ENCODE measurements around the gene LAMA4. TPM values are rescaled to one million over a fixed set of nuclear protein-coding genes. Genes with fewer than 3 reads are reported as not detected.
"Not testable (repeated sequence)": the region's sequence is repeated elsewhere in the genome, so short reads cannot be mapped to it uniquely, and the experiment has no call there.

Gene LAMA4
- total RNA-seq, 1 experiment from 2014 or later: 2.1 TPM

DNA sequence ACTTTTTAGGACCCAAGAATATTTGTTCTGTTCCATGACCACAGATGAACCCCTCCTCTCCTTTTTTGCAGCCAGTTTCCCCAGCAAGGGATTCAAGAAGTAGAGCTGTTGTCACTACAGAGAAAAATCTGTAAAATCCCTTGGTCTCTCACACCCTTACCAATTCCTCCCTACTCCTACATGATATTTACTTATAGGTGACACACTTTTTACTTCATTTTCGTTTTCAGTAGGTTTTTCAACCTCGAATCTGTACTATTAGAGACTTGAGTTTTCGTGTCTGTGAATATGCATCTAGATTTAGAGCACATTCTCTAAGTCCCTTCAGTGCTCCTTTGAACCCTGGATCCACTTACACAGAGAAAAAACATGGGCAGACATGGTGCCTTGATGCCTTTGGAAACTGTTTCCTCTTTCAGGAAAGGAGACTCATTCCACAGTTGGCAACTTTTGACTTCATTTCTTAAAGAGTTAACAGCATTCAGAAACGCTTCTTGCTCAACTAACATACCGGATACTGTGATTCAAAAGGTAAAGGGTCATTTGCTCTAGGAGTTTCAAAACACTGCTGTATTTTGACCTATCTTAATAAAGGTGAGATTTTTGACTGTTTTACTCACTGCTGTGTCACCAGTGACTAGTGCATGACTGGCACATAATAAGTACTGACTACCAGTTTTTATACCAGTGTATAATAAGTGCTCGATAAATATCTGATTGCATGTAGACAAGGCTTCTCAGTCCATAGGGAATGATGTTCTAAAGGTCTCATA is 50.6 kb downstream of the LAMA4 start:
- Histone ChIP-seq H3K4me3 (ENCODE audit: insufficient read depth, low read depth, low read length) (no peak overlapping the region), H3K36me3 (replicated peaks; ENCODE audit: control insufficient read depth, insufficient read depth, low read length) (no peaks in the 10 kb centered on the region), H3K27me3 (ENCODE audit: control insufficient read depth, insufficient read depth, low read length) (no peaks in the 10 kb centered on the region)
- no peak for DNase-seq

DNA sequence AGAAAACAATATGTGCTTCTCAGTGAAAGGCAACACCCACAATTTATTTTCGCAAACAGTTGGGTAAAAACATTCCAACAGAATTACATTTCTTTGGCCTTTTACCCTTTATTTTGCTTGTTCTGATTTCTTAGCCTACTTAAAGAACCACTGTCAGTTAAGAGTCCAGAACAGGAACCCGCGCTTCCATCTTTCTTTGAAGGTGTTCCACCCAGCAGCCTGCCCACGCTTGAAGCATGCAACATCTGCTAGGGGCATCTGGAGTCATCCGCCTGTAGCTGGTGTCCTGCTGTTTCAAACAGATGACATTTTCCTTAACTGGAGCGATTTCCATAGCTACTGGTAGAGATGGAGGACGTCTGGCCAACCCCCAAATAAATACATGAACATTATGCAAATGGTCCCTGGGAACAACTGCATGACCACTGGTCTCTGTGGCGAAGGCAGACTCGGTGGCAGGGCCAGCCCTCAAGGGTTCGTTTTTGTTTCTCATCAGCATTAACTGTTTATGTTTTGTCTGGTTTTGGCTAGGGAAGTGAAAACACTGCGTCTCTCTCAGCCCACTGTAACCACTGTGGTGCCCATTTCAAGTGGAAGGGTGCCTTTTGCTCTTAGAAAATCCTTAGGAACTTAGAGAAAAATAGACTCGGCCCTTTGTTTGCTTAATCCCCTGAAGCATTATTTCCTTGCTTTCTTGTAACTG is 51.6 kb downstream of the LAMA4 start:
- DNase-seq: no peak

DNA sequence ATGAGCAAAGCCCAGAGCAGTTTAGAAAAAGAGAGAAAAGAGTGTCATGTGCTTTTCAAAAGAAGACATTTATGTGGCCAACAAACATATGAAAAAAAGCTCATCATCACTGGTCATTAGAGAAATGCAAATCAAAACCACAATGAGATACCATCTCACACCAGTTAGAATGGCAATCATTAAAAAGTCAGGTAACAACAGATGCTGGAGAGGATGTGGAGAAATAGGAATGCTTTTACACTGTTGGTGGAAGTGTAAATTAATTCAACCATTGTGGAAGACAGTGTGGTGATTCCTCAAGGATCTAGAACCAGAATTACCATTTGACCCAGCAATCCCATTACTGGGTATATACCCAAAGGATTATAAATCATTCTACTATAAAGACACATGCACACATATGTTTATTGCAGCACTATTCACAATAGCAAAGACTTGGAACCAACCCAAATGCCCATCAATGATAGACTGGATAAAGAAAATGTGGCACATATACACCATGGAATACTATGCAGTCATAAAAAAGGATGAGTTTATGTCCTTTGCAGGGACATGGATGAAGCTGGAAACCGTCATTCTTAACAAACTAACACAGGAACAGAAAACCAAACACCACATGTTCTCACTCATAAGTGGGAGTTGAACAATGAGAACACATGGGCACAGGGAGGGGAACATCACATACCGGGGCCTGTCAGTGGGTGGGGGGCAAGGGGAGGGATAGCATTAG is 54.0 kb downstream of the LAMA4 start:
- not testable (repeated sequence) for DNase-seq; H3K36me3 ChIP-seq (replicated peaks; ENCODE audit: control insufficient read depth, insufficient read depth, low read length); H3K27me3 ChIP-seq (ENCODE audit: control insufficient read depth, insufficient read depth, low read length); H3K4me3 ChIP-seq (ENCODE audit: insufficient read depth, low read depth, low read length)

More for the DNA sequence above, 51.6 kb downstream of the LAMA4 start:
- H3K27me3 ChIP-seq (ENCODE audit: control insufficient read depth, insufficient read depth, low read length): peaks cover 3% of the 10 kb centered on the region; the same call in 1 of the 2 replicates
- no peak overlapping the region for H3K4me3 ChIP-seq (ENCODE audit: insufficient read depth, low read depth, low read length)
- no peaks in the 10 kb centered on the region for H3K36me3 ChIP-seq (replicated peaks; ENCODE audit: control insufficient read depth, insufficient read depth, low read length)

DNA sequence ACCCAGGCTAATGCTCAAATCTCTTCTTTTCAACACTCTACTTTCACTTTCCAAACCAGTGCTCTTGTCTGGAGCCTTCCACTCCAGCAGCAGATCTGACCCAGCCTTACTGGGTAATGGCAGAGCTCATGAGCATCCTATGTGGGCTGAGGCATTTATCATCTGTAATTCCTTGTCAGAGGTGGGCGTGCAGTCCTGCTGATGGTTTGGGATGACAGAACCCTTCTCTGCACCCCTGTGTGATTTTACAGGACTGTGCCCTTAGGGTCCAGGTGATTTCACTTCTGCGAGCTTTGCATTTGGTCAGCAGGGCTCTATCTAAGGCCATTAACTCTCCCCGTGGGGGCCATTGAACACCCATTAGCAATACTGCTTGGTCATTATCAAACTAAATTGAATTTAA is 55.4 kb downstream of the LAMA4 start:
- DNase-seq: no peak
- Histone ChIP-seq H3K4me3 (ENCODE audit: insufficient read depth, low read depth, low read length) (no peak overlapping the region), H3K27me3 (ENCODE audit: control insufficient read depth, insufficient read depth, low read length) (peaks cover 3% of the 10 kb centered on the region; the same call in 1 of the 2 replicates), H3K36me3 (replicated peaks; ENCODE audit: control insufficient read depth, insufficient read depth, low read length) (no peaks in the 10 kb centered on the region)

- peaks cover 3% of the 10 kb centered on the region; the same call in 1 of the 2 replicates for H3K27me3 ChIP-seq (ENCODE audit: control insufficient read depth, insufficient read depth, low read length)
- H3K36me3 ChIP-seq (replicated peaks; ENCODE audit: control insufficient read depth, insufficient read depth, low read length): no peaks in the 10 kb centered on the region
- H3K4me3 ChIP-seq (ENCODE audit: insufficient read depth, low read depth, low read length): no peak overlapping the region
- DNase-seq: no peak
These were observed 55.8 kb downstream of the LAMA4 start for GRCh38 chr6:112198582-112198981.

DNA sequence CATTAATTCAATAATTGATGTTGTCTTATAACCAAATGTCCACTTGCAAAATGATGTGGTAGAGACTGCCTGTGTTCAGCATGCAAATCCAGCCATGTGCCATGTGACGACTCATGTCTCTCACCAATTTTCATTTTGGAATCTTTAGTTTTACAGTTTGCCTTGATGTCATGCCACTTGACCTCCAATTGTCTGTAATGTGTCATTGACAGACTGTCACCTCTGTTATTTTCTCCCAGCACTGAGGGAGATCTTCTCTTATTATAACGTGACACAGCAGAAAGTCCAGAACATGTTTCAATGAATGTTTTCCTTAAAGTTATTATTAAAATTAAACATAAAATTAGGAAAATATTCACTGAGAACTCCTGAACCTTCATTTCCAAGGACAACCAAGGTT is 56.7 kb downstream of the LAMA4 start:
- DNase-seq: no peak
- H3K27me3 ChIP-seq (ENCODE audit: control insufficient read depth, insufficient read depth, low read length): peaks cover 3% of the 10 kb centered on the region; the same call in 1 of the 2 replicates
- H3K36me3 ChIP-seq (replicated peaks; ENCODE audit: control insufficient read depth, insufficient read depth, low read length): no peaks in the 10 kb centered on the region
- H3K4me3 ChIP-seq (ENCODE audit: insufficient read depth, low read depth, low read length): no peak overlapping the region

- Histone ChIP-seq H3K36me3 (replicated peaks; ENCODE audit: control insufficient read depth, insufficient read depth, low read length) (no peaks in the 10 kb centered on the region), H3K4me3 (ENCODE audit: insufficient read depth, low read depth, low read length) (no peak overlapping the region), H3K27me3 (ENCODE audit: control insufficient read depth, insufficient read depth, low read length) (peaks cover 3% of the 10 kb centered on the region; the same call in 1 of the 2 replicates)
- DNase-seq: no peak
These were observed 58.1 kb downstream of the LAMA4 start for GRCh38 chr6:112196306-112196705.

DNA sequence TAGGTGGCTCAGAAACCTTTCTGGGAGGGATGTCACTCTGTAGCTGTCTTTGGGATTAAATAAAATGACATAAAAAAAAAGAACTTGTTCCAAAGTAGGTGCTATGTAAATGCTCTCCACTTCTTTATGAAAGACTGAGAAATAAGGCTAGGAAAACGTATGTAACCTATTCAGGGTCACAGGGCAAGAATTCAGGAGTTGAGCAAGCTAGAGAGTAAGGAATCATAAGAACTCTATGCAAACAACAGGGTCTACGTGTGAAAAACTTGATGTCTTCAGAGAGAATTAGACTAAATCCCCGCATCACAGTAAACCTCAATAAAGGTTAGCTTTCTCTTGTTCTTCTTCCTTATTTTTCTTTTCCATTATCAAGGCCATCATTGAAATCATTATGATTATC is 59.2 kb downstream of the LAMA4 start:
- Histone ChIP-seq H3K27me3 (ENCODE audit: control insufficient read depth, insufficient read depth, low read length) (peaks cover 3% of the 10 kb centered on the region; the same call in 1 of the 2 replicates), H3K36me3 (replicated peaks; ENCODE audit: control insufficient read depth, insufficient read depth, low read length) (no peaks in the 10 kb centered on the region), H3K4me3 (ENCODE audit: insufficient read depth, low read depth, low read length) (no peak overlapping the region)
- DNase-seq: no peak

DNA sequence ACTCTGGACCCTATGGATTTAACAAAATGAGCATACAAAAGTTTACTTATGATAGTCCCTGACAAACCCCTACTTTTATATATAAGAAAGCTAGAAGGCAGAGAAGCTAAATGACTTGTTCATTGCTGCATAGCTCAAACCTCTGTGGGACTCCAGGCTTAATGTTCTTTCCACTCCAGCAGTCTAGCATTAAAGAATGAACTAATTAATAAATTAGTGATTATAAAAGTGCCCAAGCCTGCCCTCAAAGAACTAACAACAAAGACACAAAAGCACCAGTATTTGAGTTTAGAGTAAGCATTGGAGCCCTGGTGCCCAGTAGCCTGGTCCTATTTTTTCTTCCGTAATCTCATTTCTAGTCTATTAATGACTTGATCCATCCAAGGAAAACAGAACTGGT is 59.9 kb downstream of the LAMA4 start:
- no peak for DNase-seq
- peaks cover 3% of the 10 kb centered on the region; the same call in 1 of the 2 replicates for H3K27me3 ChIP-seq (ENCODE audit: control insufficient read depth, insufficient read depth, low read length)
- H3K36me3 ChIP-seq (replicated peaks; ENCODE audit: control insufficient read depth, insufficient read depth, low read length): no peaks in the 10 kb centered on the region
- no peak overlapping the region for H3K4me3 ChIP-seq (ENCODE audit: insufficient read depth, low read depth, low read length)

DNA sequence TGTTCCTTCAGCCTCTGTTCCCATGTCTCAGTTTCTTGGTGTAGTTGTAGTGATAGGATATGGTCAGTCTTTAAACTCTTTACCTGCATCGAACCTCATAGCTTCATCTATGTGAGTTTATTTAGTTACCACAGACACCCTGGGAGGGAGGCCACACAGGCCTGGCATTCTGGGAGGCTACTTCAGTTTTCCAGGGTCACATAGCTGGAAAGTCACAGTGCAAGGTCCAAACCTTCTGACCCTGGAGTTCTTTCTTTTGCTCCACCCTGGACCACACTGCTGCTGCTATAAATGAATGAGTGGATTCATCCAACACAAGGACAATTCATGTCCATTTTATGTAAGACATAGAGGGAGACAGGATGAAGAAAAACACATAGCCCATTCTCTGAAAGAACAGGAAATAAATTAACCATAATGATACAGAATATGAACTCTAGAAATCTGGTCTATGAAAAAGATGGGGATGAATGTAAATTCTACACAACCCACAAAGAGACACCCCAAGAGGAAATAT is 60.8 kb downstream of the LAMA4 start:
- no peak for DNase-seq
- peaks cover 2% of the 10 kb centered on the region; the same call in 1 of the 2 replicates for H3K27me3 ChIP-seq (ENCODE audit: control insufficient read depth, insufficient read depth, low read length)
- no peak overlapping the region for H3K4me3 ChIP-seq (ENCODE audit: insufficient read depth, low read depth, low read length)
- no peaks in the 10 kb centered on the region for H3K36me3 ChIP-seq (replicated peaks; ENCODE audit: control insufficient read depth, insufficient read depth, low read length)

DNA sequence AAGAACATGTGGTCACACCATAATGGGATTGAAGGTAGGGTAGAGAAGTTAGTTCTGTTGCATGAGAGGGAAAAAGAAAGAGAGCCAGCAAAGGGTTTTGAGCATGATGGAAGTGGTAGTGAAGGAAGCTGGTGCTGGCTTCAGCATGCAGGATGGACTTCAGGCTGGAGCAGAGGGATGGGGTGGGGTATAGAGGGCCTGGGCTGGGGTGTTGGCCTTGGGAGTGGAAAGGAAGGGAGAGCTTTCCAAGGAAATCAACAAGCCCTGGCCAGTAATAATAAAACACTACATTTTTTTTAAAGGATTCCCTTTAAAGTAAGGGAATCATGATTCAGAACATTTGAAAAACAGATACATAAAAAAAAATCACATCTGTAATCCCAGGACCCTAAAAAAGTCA is 61.2 kb downstream of the LAMA4 start:
- DNase-seq: no peak
- Histone ChIP-seq H3K4me3 (ENCODE audit: insufficient read depth, low read depth, low read length) (no peak overlapping the region), H3K36me3 (replicated peaks; ENCODE audit: control insufficient read depth, insufficient read depth, low read length) (no peaks in the 10 kb centered on the region), H3K27me3 (ENCODE audit: control insufficient read depth, insufficient read depth, low read length) (no peaks in the 10 kb centered on the region; the same call in 1 of the 2 replicates)

GRCh38 chr6:112191509-112192020 is 62.8 kb downstream of the LAMA4 start:
- Histone ChIP-seq H3K36me3 (replicated peaks; ENCODE audit: control insufficient read depth, insufficient read depth, low read length) (no peaks in the 10 kb centered on the region), H3K27me3 (ENCODE audit: control insufficient read depth, insufficient read depth, low read length) (no peaks in the 10 kb centered on the region; the same call in 1 of the 2 replicates), H3K4me3 (ENCODE audit: insufficient read depth, low read depth, low read length) (no peak overlapping the region)
- DNase-seq: no peak

DNA sequence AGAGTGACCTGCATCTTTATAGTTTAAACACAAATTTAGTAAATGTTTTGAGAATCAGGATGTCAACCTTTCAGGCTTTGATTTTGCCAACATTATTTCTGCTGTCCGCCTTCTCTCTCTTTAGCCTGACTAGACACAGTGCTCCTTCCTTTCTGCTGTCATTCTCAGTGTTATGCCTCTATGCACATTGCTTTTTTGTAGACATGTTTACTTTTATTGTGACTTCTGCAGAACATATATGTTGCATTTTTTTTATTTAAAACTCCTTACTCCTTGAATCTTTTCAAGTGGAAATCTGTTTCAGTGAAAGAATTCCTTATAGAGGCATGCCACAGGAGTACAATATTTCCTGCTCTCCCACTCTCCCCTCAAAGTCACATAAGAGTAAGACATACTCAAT is 64.2 kb downstream of the LAMA4 start:
- Histone ChIP-seq H3K27me3 (ENCODE audit: control insufficient read depth, insufficient read depth, low read length) (no peaks in the 10 kb centered on the region; the same call in 1 of the 2 replicates), H3K36me3 (replicated peaks; ENCODE audit: control insufficient read depth, insufficient read depth, low read length) (no peaks in the 10 kb centered on the region), H3K4me3 (ENCODE audit: insufficient read depth, low read depth, low read length) (no peak overlapping the region)
- no peak for DNase-seq

GRCh38 chr6:112189494-112189893 is 64.9 kb downstream of the LAMA4 start:
- Histone ChIP-seq H3K4me3 (ENCODE audit: insufficient read depth, low read depth, low read length) (no peak overlapping the region), H3K36me3 (replicated peaks; ENCODE audit: control insufficient read depth, insufficient read depth, low read length) (no peaks in the 10 kb centered on the region), H3K27me3 (ENCODE audit: control insufficient read depth, insufficient read depth, low read length) (no peaks in the 10 kb centered on the region; the same call in 1 of the 2 replicates)
- no peak for DNase-seq

Measured in H7 (cell line).